Liver (tissue), 9 donors: ENCODE results near the gene ARGLU1. TPM values are rescaled to one million over a fixed set of nuclear protein-coding genes. Genes with fewer than 3 reads are reported as not detected.

Source experiments
- DNase-seq: peaks from one replicate; pipeline ENCODE4 v3.0.0-alpha.2; 2017; ENCODE audit warnings: low spot score
- H3K27ac ChIP-seq, 2 donors: one replicate each; pipeline ENCODE4 v1.7.0; 2013; ENCODE audit warnings: inconsistent platforms in 2 of 2, low read length in 2 of 2, control low read depth in 1 of 2, low read depth in 1 of 2, mild to moderate bottlenecking in 1 of 2
- H3K27me3 ChIP-seq, 4 donors: one replicate each; pipeline versions ENCODE4 v1.6.1 to v1.7.0; 2013; ENCODE audit warnings: low read length in 3 of 4, inconsistent platforms in 1 of 4, mild to moderate bottlenecking in 1 of 4, moderate library complexity in 1 of 4; ENCODE audit not compliant: control insufficient read depth in 4 of 4, insufficient read depth in 4 of 4
- H3K36me3 ChIP-seq, 4 donors: one replicate each; pipeline versions ENCODE4 v1.6.1 to v1.7.0; 2013; ENCODE audit warnings: low read length in 3 of 4, mild to moderate bottlenecking in 3 of 4, low read depth in 1 of 4, moderate library complexity in 1 of 4; ENCODE audit not compliant: control insufficient read depth in 4 of 4, insufficient read depth in 3 of 4
- H3K4me1 ChIP-seq, 4 donors: one replicate each; pipeline versions ENCODE4 v1.6.1 to v1.7.0; 2013; ENCODE audit warnings: low read length in 3 of 4, mild to moderate bottlenecking in 3 of 4, moderate library complexity in 1 of 4; ENCODE audit not compliant: control insufficient read depth in 4 of 4, insufficient read depth in 4 of 4
- H3K4me3 ChIP-seq, 3 donors: one replicate each; pipeline versions ENCODE4 v1.6.1 to v1.7.0; 2013; ENCODE audit warnings: low read length in 3 of 3, control low read depth in 1 of 3, low read depth in 1 of 3, mild to moderate bottlenecking in 1 of 3
- H3K9ac ChIP-seq, 2 donors: one replicate each; pipeline ENCODE4 v1.7.0; 2013; ENCODE audit warnings: low read length in 2 of 2, mild to moderate bottlenecking in 2 of 2, moderate library complexity in 2 of 2, control low read depth in 1 of 2, low read depth in 1 of 2
- H3K9me3 ChIP-seq, 4 donors: one replicate each; pipeline versions ENCODE4 v1.6.1 to v1.7.0; 2013; ENCODE audit warnings: low read length in 3 of 4; ENCODE audit not compliant: control insufficient read depth in 4 of 4
- ATF3 ChIP-seq: IDR thresholded peaks from 2 replicates; pipeline ENCODE4 v1.6.1; 2016; ENCODE audit warnings: antibody characterized with exemption
- EGR1 ChIP-seq, 2 donors: IDR thresholded peaks; 2 replicates each; pipeline ENCODE4 v1.6.1; 2016 to 2018; ENCODE audit warnings: antibody characterized with exemption in 2 of 2, low read depth in 2 of 2
- FOXA1 ChIP-seq: IDR thresholded peaks from 2 replicates; pipeline ENCODE4 v1.6.1; 2016; ENCODE audit warnings: antibody characterized with exemption
- FOXA2 ChIP-seq: IDR thresholded peaks from 2 replicates; pipeline ENCODE4 v1.6.1; 2016; ENCODE audit warnings: antibody characterized with exemption
- GABPA ChIP-seq, 2 donors: IDR thresholded peaks in 1 of 2; conservative IDR thresholded peaks in 1 of 2; 2 replicates each; pipeline ENCODE4 v1.6.1; 2016; ENCODE audit warnings: antibody characterized with exemption in 2 of 2, mild to moderate bottlenecking in 1 of 2, moderate library complexity in 1 of 2
- HNF4A ChIP-seq, 2 donors: conservative IDR thresholded peaks; 2 replicates each; pipeline ENCODE4 v1.6.1; 2016; ENCODE audit warnings: antibody characterized with exemption in 2 of 2, mild to moderate bottlenecking in 2 of 2
- HNF4G ChIP-seq: IDR thresholded peaks from 2 replicates; pipeline ENCODE4 v1.6.1; 2016; ENCODE audit warnings: antibody characterized with exemption
- JUND ChIP-seq, 2 donors: IDR thresholded peaks; 2 replicates each; pipeline ENCODE4 v1.6.1; 2016; ENCODE audit warnings: antibody characterized with exemption in 2 of 2
- MAX ChIP-seq: IDR thresholded peaks from 2 replicates; pipeline ENCODE4 v1.6.1; 2016; ENCODE audit warnings: antibody characterized with exemption
- NR2F2 ChIP-seq: IDR thresholded peaks from 2 replicates; pipeline ENCODE4 v1.6.1; 2016; ENCODE audit warnings: antibody characterized with exemption
- RAD21 ChIP-seq, 2 donors: IDR thresholded peaks; 2 replicates each; pipeline ENCODE4 v1.6.1; 2016; ENCODE audit warnings: antibody characterized with exemption in 2 of 2, mild to moderate bottlenecking in 2 of 2
- REST ChIP-seq: IDR thresholded peaks from 2 replicates; pipeline ENCODE4 v1.6.1; 2016; ENCODE audit warnings: antibody characterized with exemption, mild to moderate bottlenecking
- RXRA ChIP-seq, 2 donors: IDR thresholded peaks; 2 replicates each; pipeline ENCODE4 v1.6.1; 2017 to 2018; ENCODE audit warnings: antibody characterized with exemption in 2 of 2, mild to moderate bottlenecking in 1 of 2
- SP1 ChIP-seq: IDR thresholded peaks from 2 replicates; pipeline ENCODE4 v1.6.1; 2018; ENCODE audit warnings: antibody characterized with exemption, mild to moderate bottlenecking
- TAF1 ChIP-seq: conservative IDR thresholded peaks from 2 replicates; pipeline ENCODE4 v1.6.1; 2016; ENCODE audit warnings: antibody characterized with exemption, mild to moderate bottlenecking
- YY1 ChIP-seq: IDR thresholded peaks from 2 replicates; pipeline ENCODE4 v1.6.1; 2016; ENCODE audit warnings: antibody characterized with exemption, mild to moderate bottlenecking
- ZBTB33 ChIP-seq: IDR thresholded peaks from 2 replicates; pipeline ENCODE4 v1.6.1; 2016; ENCODE audit warnings: antibody characterized with exemption
- WGBS: extraction: QIAGEN DNeasy Blood & Tissue Kit; methylation state at CpG from one replicate; pipeline ENCODE4 v1.1.7; 2013; 5-methylcytosine and 5-hydroxymethylcytosine counted together
- polyA plus RNA-seq, 2 donors: library from polyadenylated mRNA; stranded (reverse) in 1 of 2; unstranded in 1 of 2; fragments of 200-250 nt in 1 of 2; fragments of >200 nt in 1 of 2; fragmentation: Nextera tagmentation in 1 of 2; extraction: Ambion mirVana in 1 of 2; gene quantifications; one replicate each; pipeline versions ENCODE4 v1.2.1 to v1.2.3, GENCODE V29; 2013 to 2015
- total RNA-seq, 2 donors: library from RNA; depleted of rRNA; stranded (reverse); fragments of >200 nt; gene quantifications; one replicate each; pipeline ENCODE4 v1.2.3, GENCODE V29; 2014
- TF ChIP-seq, protein P1 (sequence below): fragments of 150-350 bp; IDR thresholded peaks from 2 replicates; pipeline ENCODE4 v1.5.1; 2017; ENCODE audit warnings: improper control_type of control experiment, low read depth, low read length; ENCODE audit not compliant: missing input control
- donor health status: healthy.
- donor health status: healthy.
- donor health status: healthy.
- donor health status: healthy.
- donor health status: healthy.

The ARGLU1 gene
- total and polyA plus RNA-seq, 4 donors: 16.7 to 50.8 (median 30.1) TPM

GRCh38 chr13:106505295-106505694 lies 62.6 kb downstream of the ARGLU1 start:
- TF ChIP-seq YY1 (no peak), FOXA2 (no peak)
- TF ChIP-seq, protein P1, sequence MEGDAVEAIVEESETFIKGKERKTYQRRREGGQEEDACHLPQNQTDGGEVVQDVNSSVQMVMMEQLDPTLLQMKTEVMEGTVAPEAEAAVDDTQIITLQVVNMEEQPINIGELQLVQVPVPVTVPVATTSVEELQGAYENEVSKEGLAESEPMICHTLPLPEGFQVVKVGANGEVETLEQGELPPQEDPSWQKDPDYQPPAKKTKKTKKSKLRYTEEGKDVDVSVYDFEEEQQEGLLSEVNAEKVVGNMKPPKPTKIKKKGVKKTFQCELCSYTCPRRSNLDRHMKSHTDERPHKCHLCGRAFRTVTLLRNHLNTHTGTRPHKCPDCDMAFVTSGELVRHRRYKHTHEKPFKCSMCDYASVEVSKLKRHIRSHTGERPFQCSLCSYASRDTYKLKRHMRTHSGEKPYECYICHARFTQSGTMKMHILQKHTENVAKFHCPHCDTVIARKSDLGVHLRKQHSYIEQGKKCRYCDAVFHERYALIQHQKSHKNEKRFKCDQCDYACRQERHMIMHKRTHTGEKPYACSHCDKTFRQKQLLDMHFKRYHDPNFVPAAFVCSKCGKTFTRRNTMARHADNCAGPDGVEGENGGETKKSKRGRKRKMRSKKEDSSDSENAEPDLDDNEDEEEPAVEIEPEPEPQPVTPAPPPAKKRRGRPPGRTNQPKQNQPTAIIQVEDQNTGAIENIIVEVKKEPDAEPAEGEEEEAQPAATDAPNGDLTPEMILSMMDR: no peak
- peaks cover 0 to under 1% (median 0%) of the 10 kb centered on the region in 4 donors for H3K36me3 ChIP-seq
- no peak for DNase-seq
- H3K4me1 ChIP-seq: no peaks in the 10 kb centered on the region
- no peak overlapping the region for H3K4me3 ChIP-seq
- H3K9me3 ChIP-seq: no peaks in the 10 kb centered on the region
- peaks cover 0 to 5% (median 0%) of the 10 kb centered on the region in 4 donors for H3K27me3 ChIP-seq
- H3K27ac ChIP-seq: no peak overlapping the region
- WGBS: 87% methylated on average over 4 of the region's 4 CpGs
- H3K9ac ChIP-seq: no peak overlapping the region

GRCh38 chr13:106503730-106504453 lies 64.0 kb downstream of the ARGLU1 start:
- WGBS: 86% methylated on average over 9 of the region's 9 CpGs
- Histone ChIP-seq H3K27me3 (peaks cover 0 to 5% (median 0%) of the 10 kb centered on the region in 4 donors), H3K9me3 (no peaks in the 10 kb centered on the region), H3K4me1 (no peaks in the 10 kb centered on the region), H3K9ac (no peak overlapping the region), H3K36me3 (no peaks in the 10 kb centered on the region), H3K27ac (no peak overlapping the region), H3K4me3 (no peak overlapping the region)
- DNase-seq: no peak
- no peak for TF ChIP-seq RXRA (IDR thresholded peaks at IDR 0.05)
- TF ChIP-seq YY1: no peak
- no peak for TF ChIP-seq RAD21 (IDR thresholded peaks at IDR 0.05)
- no peak for TF ChIP-seq ZBTB33
- TF ChIP-seq MAX: no peak
- no peak for TF ChIP-seq FOXA2
- no peak for TF ChIP-seq TAF1
- TF ChIP-seq, protein P1: no peak
- no peak for TF ChIP-seq JUND (IDR thresholded peaks at IDR 0.05)
- no peak for TF ChIP-seq SP1
- no peak for TF ChIP-seq FOXA1
- TF ChIP-seq GABPA (IDR thresholded peaks at IDR 0.05 in 1 of 2, conservative IDR thresholded peaks at IDR 0.05 in 1 of 2): no peak
- TF ChIP-seq NR2F2: no peak
- no peak for TF ChIP-seq REST
- TF ChIP-seq ATF3: no peak
- no peak for TF ChIP-seq EGR1 (IDR thresholded peaks at IDR 0.05; ENCODE audit: low read depth in 2 of 2)
- no peak for TF ChIP-seq HNF4G
- no peak for TF ChIP-seq HNF4A (conservative IDR thresholded peaks at IDR 0.05)
